ENCODE results near the gene XRCC4.
"Not testable (repeated sequence)": the region's sequence is repeated elsewhere in the genome, so short reads cannot be mapped to it uniquely, and the experiment has no call there.

Gene XRCC4

GRCh38 chr5:83148370-83148769, 71.0 kb downstream of the XRCC4 start:
- TF ChIP-seq, protein P1, sequence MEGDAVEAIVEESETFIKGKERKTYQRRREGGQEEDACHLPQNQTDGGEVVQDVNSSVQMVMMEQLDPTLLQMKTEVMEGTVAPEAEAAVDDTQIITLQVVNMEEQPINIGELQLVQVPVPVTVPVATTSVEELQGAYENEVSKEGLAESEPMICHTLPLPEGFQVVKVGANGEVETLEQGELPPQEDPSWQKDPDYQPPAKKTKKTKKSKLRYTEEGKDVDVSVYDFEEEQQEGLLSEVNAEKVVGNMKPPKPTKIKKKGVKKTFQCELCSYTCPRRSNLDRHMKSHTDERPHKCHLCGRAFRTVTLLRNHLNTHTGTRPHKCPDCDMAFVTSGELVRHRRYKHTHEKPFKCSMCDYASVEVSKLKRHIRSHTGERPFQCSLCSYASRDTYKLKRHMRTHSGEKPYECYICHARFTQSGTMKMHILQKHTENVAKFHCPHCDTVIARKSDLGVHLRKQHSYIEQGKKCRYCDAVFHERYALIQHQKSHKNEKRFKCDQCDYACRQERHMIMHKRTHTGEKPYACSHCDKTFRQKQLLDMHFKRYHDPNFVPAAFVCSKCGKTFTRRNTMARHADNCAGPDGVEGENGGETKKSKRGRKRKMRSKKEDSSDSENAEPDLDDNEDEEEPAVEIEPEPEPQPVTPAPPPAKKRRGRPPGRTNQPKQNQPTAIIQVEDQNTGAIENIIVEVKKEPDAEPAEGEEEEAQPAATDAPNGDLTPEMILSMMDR (IDR thresholded peaks at IDR 0.05; ENCODE audit: low read length, missing control alignments), result no peak
- no peak for DNase-seq (ENCODE audit: low read depth)
- no peak overlapping the region for H3K4me3 ChIP-seq (replicated peaks; ENCODE audit: low read depth, low read length)

GRCh38 chr5:83149671-83150070, 72.3 kb downstream of the XRCC4 start:
- TF ChIP-seq, protein P1 (IDR thresholded peaks at IDR 0.05; ENCODE audit: low read length, missing control alignments), result no peak
- H3K4me3 ChIP-seq (replicated peaks; ENCODE audit: low read depth, low read length), result no peak overlapping the region
- no peak for DNase-seq (ENCODE audit: low read depth)

- DNase-seq (ENCODE audit: low read depth), result peak; percentile 36
- no peak overlapping the region for H3K4me3 ChIP-seq (replicated peaks; ENCODE audit: low read depth, low read length)
- TF ChIP-seq, protein P1 (IDR thresholded peaks at IDR 0.05; ENCODE audit: low read length, missing control alignments), result no peak
Measured at GRCh38 chr5:83151821-83152220, 74.5 kb downstream of the XRCC4 start.

DNA sequence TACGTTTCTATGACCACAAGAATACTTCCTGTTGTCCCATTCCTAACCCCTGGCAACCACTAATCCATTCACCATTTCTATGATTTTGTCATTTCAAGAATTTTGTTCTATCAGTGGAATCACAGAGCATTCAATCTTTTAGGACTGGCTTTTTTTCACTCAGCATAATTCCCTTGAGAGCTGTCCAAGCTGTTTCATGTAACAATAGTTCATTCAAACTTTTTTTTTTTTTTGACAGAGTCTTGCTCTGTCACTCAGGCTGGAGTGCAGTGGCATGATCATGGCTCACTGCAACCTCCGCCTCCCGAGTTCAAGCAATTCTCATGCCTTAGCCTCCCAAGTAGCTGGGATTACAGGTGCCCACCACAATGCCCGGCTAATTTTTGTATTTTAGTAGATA, 75.6 kb downstream of the XRCC4 start:
- peak; percentile 20 for DNase-seq (ENCODE audit: low read depth)

DNA sequence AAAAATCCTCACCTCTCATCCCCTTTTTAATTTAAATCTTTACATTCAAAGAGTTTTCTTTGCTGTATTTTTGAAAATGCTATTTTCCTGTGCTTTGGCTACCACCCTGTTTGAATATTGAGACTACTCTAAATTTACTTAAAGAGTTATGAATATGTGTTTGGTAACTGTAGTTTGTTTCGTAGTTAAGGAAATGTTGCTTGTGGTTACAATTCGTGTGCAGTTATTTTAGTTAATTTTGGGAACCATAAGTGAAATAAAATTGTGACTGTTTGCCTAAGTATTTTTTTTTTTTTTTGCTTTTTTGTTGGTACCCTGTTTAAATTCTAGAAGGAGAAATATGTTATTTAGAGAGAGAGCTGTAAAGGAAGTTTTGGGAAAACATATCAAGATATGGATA, 78.7 kb downstream of the XRCC4 start:
- TF ChIP-seq, protein P1 (IDR thresholded peaks at IDR 0.05; ENCODE audit: low read length, missing control alignments), result no peak
- no peak for DNase-seq (ENCODE audit: low read depth)
- no peak overlapping the region for H3K4me3 ChIP-seq (replicated peaks; ENCODE audit: low read depth, low read length)

More for the DNA sequence above, 75.6 kb downstream of the XRCC4 start:
- not testable (repeated sequence) for H3K4me3 ChIP-seq (replicated peaks; ENCODE audit: low read depth, low read length)

DNA sequence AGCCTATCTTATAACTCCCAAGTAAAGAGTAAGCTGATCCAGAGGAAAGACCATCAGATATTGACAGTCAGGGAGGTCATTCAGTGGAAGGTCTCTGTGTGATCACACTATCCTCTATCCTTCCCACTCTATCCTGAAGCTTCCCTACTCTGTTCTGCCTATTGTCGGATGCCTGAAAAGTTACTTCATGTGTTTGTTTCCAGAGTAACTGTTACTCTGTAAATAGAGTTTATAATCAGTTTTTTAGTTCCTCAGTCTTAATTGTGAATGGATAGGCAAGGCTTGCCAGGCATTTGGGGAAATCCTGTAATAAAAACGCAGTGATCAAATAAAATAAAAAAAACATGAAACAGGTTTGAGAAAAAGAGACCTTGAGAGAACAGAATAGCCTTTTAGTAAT, 79.8 kb downstream of the XRCC4 start:
- H3K4me3 ChIP-seq (replicated peaks; ENCODE audit: low read depth, low read length), result no peak overlapping the region
- DNase-seq (ENCODE audit: low read depth), result peak; percentile 3
- TF ChIP-seq, protein P1 (IDR thresholded peaks at IDR 0.05; ENCODE audit: low read length, missing control alignments), result no peak

GRCh38 chr5:83162601-83163000, 85.3 kb downstream of the XRCC4 start:
- no peak overlapping the region for H3K4me3 ChIP-seq (replicated peaks; ENCODE audit: low read depth, low read length)
- TF ChIP-seq, protein P1 (IDR thresholded peaks at IDR 0.05; ENCODE audit: low read length, missing control alignments), result no peak
- DNase-seq (ENCODE audit: low read depth), result no peak

Measured in fibroblast of pulmonary artery (primary cell).